Stimulated activated CD4-positive, alpha-beta T cell treated with anti-CD3 and anti-CD28 coated beads, Interleukin-2, amount 100 ng/mL, for 24 hours (primary cell): ENCODE results near the gene SWI5.

Experiments
- DNase-seq, 2 donors: peaks; one replicate each; pipeline ENCODE4 v3.0.0-alpha.2; 2020

The SWI5 gene

GRCh38 chr9:128252317-128253139 lies 23.5 kb upstream of the SWI5 start:
- DNase-seq = no peak

- DNase-seq = no peak
Measured at GRCh38 chr9:128253140-128253990, 22.7 kb upstream of the SWI5 start.

DNA sequence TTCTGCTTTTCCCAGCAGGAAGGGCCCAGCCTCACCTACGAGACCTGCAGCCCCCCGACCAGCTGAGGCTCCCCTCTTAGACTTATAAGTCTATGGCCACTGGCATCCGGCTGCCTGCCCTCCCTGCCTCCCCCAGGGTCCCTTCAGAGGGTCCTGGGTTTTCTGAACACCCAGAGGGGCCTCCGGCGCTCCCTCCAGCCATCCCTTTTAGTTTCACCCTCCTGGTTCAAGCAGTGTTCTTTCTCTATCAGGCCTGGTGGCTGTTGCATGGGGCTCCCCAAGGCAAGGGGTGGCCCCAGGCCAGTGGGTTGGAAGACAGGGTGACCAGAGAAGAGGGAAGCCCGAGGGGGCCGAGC lies 22.1 kb upstream of the SWI5 start:
- no peak for DNase-seq

DNA sequence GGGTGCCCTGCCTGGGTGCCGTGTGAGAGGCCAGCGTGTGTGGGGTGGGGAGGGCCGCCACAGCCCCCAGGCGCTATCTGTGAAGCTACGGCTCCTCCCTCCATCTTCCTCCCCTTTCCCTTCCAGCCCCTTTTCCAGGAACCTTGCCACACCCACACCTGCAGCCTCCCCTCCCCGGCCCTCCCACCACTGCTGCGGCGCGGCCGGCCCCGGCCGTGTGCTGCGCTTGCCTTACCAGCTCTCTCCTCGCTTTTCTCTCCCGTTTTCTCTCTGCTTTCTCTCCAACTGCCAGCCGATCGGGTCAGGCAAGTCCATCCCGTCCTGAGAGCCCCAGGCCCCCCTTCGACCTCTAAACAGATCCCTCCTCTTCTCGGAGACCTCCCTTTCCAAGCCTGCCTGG lies 21.7 kb upstream of the SWI5 start:
- no peak for DNase-seq

GRCh38 chr9:128254855-128255759 lies 21.0 kb upstream of the SWI5 start:
- DNase-seq = peak; percentile 67 to 70

GRCh38 chr9:128257086-128257825 lies 18.8 kb upstream of the SWI5 start:
- no peak for DNase-seq

DNA sequence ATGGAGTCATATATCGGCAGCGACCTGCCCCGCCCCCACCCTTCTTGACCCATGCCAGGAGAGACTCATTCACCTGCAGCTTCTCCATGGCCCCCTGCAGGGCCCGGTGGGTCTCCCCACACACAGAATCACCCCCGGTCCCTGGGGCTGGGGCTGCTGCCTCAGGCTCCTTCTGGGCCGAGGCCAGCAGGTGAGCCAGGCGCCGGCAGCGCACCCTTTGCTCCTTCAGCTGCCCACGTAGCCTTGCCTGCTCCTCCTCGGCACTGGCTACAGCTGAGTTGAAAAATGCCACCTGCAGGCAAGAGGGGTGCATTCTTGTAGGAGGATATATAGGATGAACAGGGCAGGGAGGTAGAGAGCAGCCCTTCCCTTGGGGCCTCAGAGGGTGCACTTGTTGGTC lies 18.2 kb upstream of the SWI5 start:
- DNase-seq = no peak

DNA sequence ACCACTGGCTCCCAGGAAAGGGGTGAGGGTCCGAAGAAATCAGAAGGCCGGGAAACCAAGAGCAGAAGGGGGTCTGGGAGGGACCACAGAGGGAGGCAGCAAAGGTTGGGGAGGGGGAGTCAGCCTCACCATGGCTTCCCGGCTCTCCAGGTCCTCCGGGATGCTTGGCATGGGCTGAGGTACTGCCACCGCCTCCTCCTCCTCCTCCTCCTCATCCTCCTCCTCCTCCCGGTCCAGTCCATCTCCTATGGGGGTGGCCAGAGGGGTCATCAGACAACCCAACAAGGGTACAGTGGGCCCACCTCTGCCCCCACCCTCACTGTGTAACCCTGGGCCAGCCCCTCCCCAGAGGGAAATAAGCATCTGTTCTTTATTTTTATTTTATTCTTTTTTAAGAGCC lies 17.8 kb upstream of the SWI5 start:
- no peak for DNase-seq

DNA sequence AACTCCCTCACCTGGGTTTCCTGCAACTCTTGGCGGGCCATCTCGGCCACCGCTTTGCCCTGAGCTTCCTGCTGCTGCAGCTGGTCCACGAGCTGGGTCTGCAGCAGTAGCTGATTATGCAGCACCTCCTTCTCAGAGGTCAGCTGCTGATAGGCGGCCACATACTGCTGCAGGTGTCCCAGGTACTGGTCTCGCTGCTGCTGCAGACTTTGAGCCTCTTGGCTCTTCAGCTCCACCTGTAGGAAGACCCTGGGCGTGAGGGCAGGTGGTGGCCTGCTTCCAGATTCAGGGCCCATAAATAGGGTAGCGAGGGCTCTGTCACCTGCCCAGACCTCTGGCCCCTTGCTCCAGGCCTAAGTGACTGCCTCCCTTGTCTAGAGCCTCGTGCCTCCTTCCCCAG lies 16.9 kb upstream of the SWI5 start:
- DNase-seq = no peak

- no peak for DNase-seq
Measured at GRCh38 chr9:128260340-128260739, 15.7 kb upstream of the SWI5 start.

GRCh38 chr9:128262687-128263086 lies 13.4 kb upstream of the SWI5 start:
- no peak for DNase-seq

DNA sequence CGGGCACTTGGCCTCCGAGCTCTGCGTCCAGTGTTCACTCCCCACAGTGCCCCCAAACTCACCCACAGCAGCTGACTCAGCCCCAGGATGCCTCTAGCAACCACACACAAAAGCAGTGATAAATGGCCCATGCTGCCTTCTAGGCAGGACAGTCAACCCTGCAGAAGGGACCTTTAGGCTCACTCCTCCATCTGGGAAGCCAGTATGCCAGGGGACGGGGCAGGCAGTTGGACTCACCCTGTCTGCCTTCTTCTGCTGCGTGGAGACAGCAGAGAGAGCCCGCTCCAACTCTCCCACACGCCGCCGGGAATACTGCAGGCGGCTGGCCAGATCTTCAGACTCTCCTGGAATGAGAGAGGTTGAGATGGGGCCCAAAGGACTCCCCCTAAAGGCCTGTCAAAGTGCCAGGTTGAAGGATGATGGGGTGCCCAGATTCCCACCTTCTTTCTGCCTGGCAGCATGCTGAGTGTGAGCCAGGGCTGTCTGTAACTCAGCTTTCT lies 10.7 kb upstream of the SWI5 start:
- no peak for DNase-seq

DNA sequence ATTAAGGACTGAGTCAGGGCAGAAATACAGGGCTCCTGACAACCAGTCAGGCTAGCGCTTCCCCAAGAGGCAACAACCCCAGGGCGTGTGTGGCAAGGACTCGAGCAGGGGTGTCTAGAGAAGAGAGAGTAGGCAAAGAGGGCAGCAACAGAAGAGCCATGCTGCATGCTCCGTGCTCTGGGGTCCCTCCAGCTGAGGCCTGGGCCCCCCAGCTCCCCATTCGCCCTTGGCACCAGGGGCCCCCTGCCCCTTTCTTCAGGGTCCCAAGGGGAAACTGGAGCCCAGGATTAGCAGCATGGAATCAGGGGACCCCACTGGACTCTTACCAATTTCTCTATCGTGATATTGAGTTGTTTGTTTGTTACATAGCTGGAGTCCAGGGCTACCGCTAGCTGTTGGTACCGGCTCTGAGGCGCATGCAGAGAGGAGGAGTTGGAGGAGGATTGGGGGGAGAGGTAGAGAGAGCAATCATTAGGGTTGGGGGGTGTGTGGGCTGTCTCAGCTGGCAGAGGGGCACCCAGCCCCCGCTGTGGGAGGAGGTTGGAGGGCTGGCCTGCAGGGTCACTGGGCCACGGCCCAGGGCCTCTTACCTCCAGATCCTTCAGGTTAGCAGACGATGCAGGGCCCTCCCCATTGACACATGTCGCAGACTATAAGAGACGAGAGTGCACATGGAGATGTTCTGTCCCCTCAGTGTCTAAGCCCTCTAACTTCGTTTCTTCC lies 9.0 kb upstream of the SWI5 start:
- no peak for DNase-seq

DNA sequence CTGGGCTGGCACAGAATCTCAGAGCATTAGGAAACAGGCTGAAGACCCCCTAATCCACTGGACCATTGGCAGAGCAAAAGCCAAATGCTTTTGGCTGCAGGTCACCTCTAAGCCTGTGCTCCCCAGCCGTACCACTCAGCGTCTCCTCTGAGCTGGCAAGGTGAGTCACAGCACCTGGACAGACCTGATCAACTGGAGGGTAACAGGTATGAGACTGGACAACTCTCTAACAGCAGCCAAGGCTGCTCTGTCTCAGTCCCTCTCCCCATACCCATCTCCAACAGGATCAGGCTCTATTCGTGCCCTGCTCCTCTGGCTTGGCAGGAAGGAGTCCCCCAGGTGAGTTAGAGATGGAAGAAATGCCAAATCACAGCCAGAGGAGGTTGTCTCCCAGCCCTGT lies 5.0 kb upstream of the SWI5 start:
- no peak for DNase-seq

GRCh38 chr9:128271512-128271911 lies 4.6 kb upstream of the SWI5 start:
- no peak for DNase-seq

GRCh38 chr9:128274245-128274644 lies 1.8 kb upstream of the SWI5 start:
- DNase-seq = no peak

DNA sequence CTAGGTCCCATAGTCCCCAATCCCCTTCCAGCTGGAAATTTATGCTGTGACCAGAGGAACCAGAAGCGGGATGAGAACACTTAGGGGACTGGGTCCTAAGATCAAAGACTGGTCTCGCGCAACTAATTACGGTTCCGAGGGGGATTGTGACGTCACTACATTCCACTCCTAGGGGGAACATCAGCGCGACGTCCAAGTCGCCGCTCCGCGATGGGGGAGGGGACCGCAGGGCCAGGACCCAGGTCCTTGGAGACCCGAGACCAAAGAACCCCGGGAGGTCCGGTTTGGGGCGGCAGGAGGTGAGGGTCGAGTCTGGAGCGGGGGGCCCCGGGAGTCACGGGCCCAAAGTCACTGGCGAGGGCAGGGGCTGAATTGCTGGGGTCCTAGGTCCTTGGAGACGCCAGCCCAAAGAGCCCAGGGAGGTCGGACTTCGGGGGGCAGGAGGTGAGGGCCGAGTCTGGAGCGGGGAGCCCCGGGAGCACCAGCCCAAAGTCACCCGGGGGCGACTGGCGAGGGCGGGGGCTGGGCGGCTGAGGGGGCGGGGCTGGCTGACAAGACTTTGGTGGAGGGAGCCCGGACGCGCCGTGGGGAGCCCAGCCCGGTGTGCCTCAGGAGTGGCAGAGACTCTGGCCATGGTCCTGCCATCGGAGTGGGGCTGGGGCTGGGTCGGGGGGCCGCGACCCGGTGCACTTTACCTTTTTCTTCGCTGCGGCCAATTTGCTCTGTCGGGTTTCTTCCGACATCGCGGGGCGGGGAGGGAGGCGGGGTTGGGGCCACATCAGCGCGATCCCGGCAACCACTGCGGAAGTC lies 673 bp upstream of the SWI5 start, which contains the start of gene GOLGA2:
GOLGA2 (minus strand) TSS at position 810 of the 810 bp plus-strand sequence; CDS start at position 779, 31 bp downstream.
- peak; percentile 13 to 30 for DNase-seq

DNA sequence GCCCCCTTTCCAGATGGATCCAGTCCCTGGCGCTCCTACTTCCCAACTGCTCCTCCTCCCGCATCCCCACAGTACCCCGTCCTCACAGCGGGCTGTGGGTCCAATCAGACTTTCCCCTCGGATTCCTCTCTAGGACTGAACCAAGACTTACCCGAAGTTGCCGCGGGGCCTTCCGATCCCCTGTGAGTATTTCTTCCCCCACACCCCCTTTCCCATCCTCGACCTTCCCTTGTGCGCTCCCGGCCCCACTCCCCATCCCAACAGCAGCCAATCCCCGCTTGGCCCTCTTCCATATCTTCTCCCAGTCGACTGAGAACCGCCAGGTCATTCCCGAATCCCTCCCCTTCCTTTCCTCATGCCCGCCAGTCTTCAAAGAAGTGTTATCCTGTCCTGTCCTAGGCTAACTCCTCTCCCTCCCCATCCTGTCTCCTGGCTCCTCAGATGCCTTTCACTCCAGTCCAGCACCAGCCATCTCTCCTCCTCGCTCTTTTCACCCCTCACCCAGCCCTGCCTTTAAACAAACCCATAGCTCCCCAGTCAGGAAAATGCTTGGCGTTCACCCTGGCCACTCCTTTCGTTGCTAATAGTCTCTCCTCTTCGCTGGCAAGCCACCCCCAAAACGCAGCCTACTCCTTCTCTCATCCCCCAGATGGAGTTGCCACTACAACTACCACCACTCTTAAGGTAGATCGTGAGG lies 646 bp downstream of the SWI5 start:
- peak in 1 of 2 donors; percentile 15 for DNase-seq
